GM19455 (cell line): Measurements from ENCODE around the gene UBE3D.
"Not testable (repeated sequence)": the region's sequence is repeated elsewhere in the genome, so short reads cannot be mapped to it uniquely, and the experiment has no call there.

ENCODE experiments used
- ATAC-seq: cut with Tn5 transposase; IDR thresholded peaks from one replicate; pipeline ENCODE4 v1.9.1; 2021; ENCODE audit not compliant: unreplicated experiment

UBE3D gene

GRCh38 chr6:82915666-82916065 is 150.0 kb downstream of the UBE3D start:
- no peak for ATAC-seq

- no peak for ATAC-seq
These were observed 151.1 kb downstream of the UBE3D start for GRCh38 chr6:82914511-82914910.

- no peak for ATAC-seq
These were observed 154.8 kb downstream of the UBE3D start for GRCh38 chr6:82910820-82911219.

GRCh38 chr6:82910395-82910794 is 155.2 kb downstream of the UBE3D start:
- ATAC-seq: no peak

- ATAC-seq: no peak
These were observed 156.1 kb downstream of the UBE3D start for GRCh38 chr6:82909551-82909950.

GRCh38 chr6:82908661-82909060 is 157.0 kb downstream of the UBE3D start:
- ATAC-seq: no peak

- no peak for ATAC-seq
These were observed 158.7 kb downstream of the UBE3D start for GRCh38 chr6:82906951-82907350.

- ATAC-seq: no peak
These were observed 159.2 kb downstream of the UBE3D start for GRCh38 chr6:82906489-82906888.

- no peak for ATAC-seq
These were observed 160.8 kb downstream of the UBE3D start for GRCh38 chr6:82904860-82905259.

GRCh38 chr6:82904257-82904656 is 161.4 kb downstream of the UBE3D start:
- no peak for ATAC-seq

- no peak for ATAC-seq
These were observed 163.4 kb downstream of the UBE3D start for GRCh38 chr6:82902290-82902689.

GRCh38 chr6:82894653-82895259 is 170.9 kb downstream of the UBE3D start:
- ATAC-seq: no peak

GRCh38 chr6:82893889-82894652 is 171.6 kb downstream of the UBE3D start:
- no peak for ATAC-seq

GRCh38 chr6:82891503-82891902 is 174.1 kb downstream of the UBE3D start:
- ATAC-seq: not testable (repeated sequence)

GRCh38 chr6:82891076-82891475 is 174.6 kb downstream of the UBE3D start:
- no peak for ATAC-seq

- ATAC-seq: no peak
These were observed 175.4 kb downstream of the UBE3D start for GRCh38 chr6:82890240-82890639.

GRCh38 chr6:82889143-82889542 is 176.5 kb downstream of the UBE3D start:
- no peak for ATAC-seq

- ATAC-seq: no peak
These were observed 183.1 kb downstream of the UBE3D start for GRCh38 chr6:82882363-82883023.

- no peak for ATAC-seq
These were observed 184.1 kb downstream of the UBE3D start for GRCh38 chr6:82881519-82881918.

- no peak for ATAC-seq
These were observed 186.8 kb downstream of the UBE3D start for GRCh38 chr6:82878812-82879211.

- no peak for ATAC-seq
These were observed 188.1 kb downstream of the UBE3D start for GRCh38 chr6:82877213-82878195.
